ENCODE measurements around the gene PTGS1. TPM values are rescaled to one million over a fixed set of nuclear protein-coding genes. Genes with fewer than 3 reads are reported as not detected.
A peak's percentile ranks its signal among the peaks of the same experiment; 100 is the strongest.

PTGS1 gene
- total and polyA plus RNA-seq, 9 of the 15 experiments (the other 6 are each of a cell fraction or from before 2014, with no cell fraction given) = 3.4 to 12.9 (median 5.3) TPM

- TF ChIP-seq PBX2 (CRISPR knock-in tag; IDR thresholded peaks at IDR 0.05; ENCODE audit: low read depth) (no peak), PBX2 (tag; conservative IDR thresholded peaks at IDR 0.05; ENCODE audit: low read depth) (no peak; the same call in 1 of the 2 replicates), ZNF57 (CRISPR knock-in tag; IDR thresholded peaks at IDR 0.05) (no peak), ZFP91 (CRISPR knock-in tag; IDR thresholded peaks at IDR 0.05) (no peak), HNRNPK (IDR thresholded peaks at IDR 0.05; ENCODE audit: low read depth, low read length, poor library complexity, severe bottlenecking) (no peak), CHD2 (IDR thresholded peaks at IDR 0.05; ENCODE audit: low read depth, low read length) (no peak), TFAP4 (CRISPR knock-in tag; IDR thresholded peaks at IDR 0.05; ENCODE audit: borderline replicate concordance) (no peak), NRF1 (conservative IDR thresholded peaks at IDR 0.05 in 1 of 2, IDR thresholded peaks at IDR 0.05 in 1 of 2) (no peak), HEY1 (CRISPR knock-in tag; IDR thresholded peaks at IDR 0.05; ENCODE audit: borderline replicate concordance) (no peak), SMARCA5 (IDR thresholded peaks at IDR 0.05) (no peak), PRMT5 (CRISPR knock-in tag; IDR thresholded peaks at IDR 0.05) (no peak), ETS2 (tag; IDR thresholded peaks at IDR 0.05; ENCODE audit: borderline replicate concordance, poor library complexity, severe bottlenecking) (no peak)
- TF ChIP-seq, protein P1, sequence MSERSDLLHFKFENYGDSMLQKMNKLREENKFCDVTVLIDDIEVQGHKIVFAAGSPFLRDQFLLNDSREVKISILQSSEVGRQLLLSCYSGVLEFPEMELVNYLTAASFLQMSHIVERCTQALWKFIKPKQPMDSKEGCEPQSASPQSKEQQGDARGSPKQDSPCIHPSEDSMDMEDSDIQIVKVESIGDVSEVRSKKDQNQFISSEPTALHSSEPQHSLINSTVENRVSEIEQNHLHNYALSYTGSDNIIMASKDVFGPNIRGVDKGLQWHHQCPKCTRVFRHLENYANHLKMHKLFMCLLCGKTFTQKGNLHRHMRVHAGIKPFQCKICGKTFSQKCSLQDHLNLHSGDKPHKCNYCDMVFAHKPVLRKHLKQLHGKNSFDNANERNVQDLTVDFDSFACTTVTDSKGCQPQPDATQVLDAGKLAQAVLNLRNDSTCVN (CRISPR knock-in tag; IDR thresholded peaks at IDR 0.05) = no peak
- TF ChIP-seq, protein P2, sequence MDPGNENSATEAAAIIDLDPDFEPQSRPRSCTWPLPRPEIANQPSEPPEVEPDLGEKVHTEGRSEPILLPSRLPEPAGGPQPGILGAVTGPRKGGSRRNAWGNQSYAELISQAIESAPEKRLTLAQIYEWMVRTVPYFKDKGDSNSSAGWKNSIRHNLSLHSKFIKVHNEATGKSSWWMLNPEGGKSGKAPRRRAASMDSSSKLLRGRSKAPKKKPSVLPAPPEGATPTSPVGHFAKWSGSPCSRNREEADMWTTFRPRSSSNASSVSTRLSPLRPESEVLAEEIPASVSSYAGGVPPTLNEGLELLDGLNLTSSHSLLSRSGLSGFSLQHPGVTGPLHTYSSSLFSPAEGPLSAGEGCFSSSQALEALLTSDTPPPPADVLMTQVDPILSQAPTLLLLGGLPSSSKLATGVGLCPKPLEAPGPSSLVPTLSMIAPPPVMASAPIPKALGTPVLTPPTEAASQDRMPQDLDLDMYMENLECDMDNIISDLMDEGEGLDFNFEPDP (CRISPR knock-in tag; IDR thresholded peaks at IDR 0.05) = no peak
- TF ChIP-seq, protein P3, sequence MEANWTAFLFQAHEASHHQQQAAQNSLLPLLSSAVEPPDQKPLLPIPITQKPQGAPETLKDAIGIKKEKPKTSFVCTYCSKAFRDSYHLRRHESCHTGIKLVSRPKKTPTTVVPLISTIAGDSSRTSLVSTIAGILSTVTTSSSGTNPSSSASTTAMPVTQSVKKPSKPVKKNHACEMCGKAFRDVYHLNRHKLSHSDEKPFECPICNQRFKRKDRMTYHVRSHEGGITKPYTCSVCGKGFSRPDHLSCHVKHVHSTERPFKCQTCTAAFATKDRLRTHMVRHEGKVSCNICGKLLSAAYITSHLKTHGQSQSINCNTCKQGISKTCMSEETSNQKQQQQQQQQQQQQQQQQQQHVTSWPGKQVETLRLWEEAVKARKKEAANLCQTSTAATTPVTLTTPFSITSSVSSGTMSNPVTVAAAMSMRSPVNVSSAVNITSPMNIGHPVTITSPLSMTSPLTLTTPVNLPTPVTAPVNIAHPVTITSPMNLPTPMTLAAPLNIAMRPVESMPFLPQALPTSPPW (CRISPR knock-in tag; IDR thresholded peaks at IDR 0.05) = peak; percentile 37; the same call in 1 of the 2 replicates
These were observed 31.6 kb downstream of the PTGS1 start (continued) for GRCh38 chr9:122402403-122402871.
